ENCODE data around the gene RAPGEF5.

The RAPGEF5 gene

DNA sequence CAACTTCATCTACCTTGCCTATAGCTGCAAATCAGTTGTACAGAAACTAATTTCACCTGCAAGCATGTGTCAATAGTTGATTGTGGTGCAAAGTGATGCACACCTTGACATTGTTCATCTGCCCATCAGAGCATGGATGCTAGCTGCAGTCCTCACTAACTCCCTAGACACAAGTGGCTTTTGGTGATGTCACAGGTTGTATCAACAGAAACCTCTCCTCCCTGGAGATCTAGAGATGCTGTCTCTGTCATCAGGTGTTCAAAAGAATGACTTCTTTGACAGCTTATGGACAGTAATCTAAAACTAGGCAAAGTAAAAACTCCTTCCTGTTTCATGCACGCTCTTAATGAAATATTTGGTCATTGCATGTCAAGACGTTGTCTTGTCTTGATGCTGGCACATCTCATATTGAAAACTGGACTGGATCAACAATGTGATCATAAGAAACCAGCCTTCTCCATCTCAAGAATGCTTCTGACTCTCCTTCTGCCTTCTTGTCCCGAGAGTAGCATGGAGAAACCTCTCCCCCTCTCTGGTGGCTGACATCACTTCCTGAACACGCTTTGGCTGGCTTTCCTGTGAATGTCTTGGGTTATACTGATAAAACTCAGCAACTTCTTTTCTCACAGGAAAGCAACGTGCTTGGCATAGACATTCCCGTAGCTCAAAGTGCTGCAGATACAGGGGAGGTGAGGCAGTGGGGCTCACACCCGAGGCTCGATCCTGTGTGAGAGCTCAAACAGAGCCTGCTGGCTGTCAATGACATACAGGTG, 235.1 kb downstream of the RAPGEF5 start:
- peaks cover 6% of the 10 kb centered on the region for H3K36me3 Mint-ChIP-seq (ENCODE audit: low read depth)
- no peaks in the 10 kb centered on the region for H3K9me3 Mint-ChIP-seq
- H3K27ac Mint-ChIP-seq, result no peak overlapping the region
- H3K27me3 Mint-ChIP-seq (ENCODE audit: low read depth), result peaks cover 28% of the 10 kb centered on the region
- H3K4me3 Mint-ChIP-seq, result no peak overlapping the region
- H3K4me1 Mint-ChIP-seq, result peaks cover 7% of the 10 kb centered on the region
- TF ChIP-seq CTCF (IDR thresholded peaks at IDR 0.05; ENCODE audit: unreplicated experiment in 3 of 3), result no peak

- no peaks in the 10 kb centered on the region for H3K9me3 Mint-ChIP-seq
- no peak overlapping the region for H3K4me3 Mint-ChIP-seq
- peaks cover 6% of the 10 kb centered on the region for H3K36me3 Mint-ChIP-seq (ENCODE audit: low read depth)
- peaks cover 7% of the 10 kb centered on the region for H3K4me1 Mint-ChIP-seq
- peaks cover 28% of the 10 kb centered on the region for H3K27me3 Mint-ChIP-seq (ENCODE audit: low read depth)
- no peak for TF ChIP-seq CTCF (IDR thresholded peaks at IDR 0.05; ENCODE audit: unreplicated experiment in 3 of 3)
- no peak overlapping the region for H3K27ac Mint-ChIP-seq
Observed at GRCh38 chr7:22120391-22121053, 236.4 kb downstream of the RAPGEF5 start.

DNA sequence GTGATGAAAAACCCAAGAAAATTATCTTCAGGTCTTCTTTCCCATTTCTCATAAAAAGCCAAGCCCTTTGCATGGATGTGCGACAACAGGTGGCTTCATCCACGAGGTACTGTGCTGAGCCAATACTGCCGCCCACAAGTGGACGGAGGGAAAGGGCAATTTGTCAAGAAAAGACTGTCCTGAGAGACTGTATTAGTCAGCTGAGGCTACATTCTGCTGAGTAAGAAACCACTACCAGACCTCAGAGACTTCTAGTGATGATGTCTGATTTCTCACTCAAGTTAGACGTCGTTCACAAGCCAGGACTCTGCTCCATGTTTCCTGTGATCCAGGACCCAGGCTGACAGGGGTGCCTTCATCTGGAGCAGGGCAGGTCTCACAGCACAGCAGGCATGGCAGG, 239.7 kb downstream of the RAPGEF5 start:
- no peak overlapping the region for H3K4me3 Mint-ChIP-seq
- peaks cover 5% of the 10 kb centered on the region for H3K36me3 Mint-ChIP-seq (ENCODE audit: low read depth)
- no peak overlapping the region for H3K27ac Mint-ChIP-seq
- peaks cover 22% of the 10 kb centered on the region for H3K27me3 Mint-ChIP-seq (ENCODE audit: low read depth)
- no peaks in the 10 kb centered on the region for H3K9me3 Mint-ChIP-seq
- H3K4me1 Mint-ChIP-seq, result no peaks in the 10 kb centered on the region
- no peak for TF ChIP-seq CTCF (IDR thresholded peaks at IDR 0.05; ENCODE audit: unreplicated experiment in 3 of 3)

GRCh38 chr7:22116451-22117030, 240.4 kb downstream of the RAPGEF5 start:
- H3K9me3 Mint-ChIP-seq, result no peaks in the 10 kb centered on the region
- H3K36me3 Mint-ChIP-seq (ENCODE audit: low read depth), result no peaks in the 10 kb centered on the region
- peaks cover 18% of the 10 kb centered on the region for H3K27me3 Mint-ChIP-seq (ENCODE audit: low read depth)
- H3K4me3 Mint-ChIP-seq, result no peak overlapping the region
- no peaks in the 10 kb centered on the region for H3K4me1 Mint-ChIP-seq
- TF ChIP-seq CTCF (IDR thresholded peaks at IDR 0.05; ENCODE audit: unreplicated experiment in 3 of 3), result no peak
- no peak overlapping the region for H3K27ac Mint-ChIP-seq

- Mint-ChIP-seq H3K4me1 (no peaks in the 10 kb centered on the region), H3K27me3 (ENCODE audit: low read depth) (peaks cover 15% of the 10 kb centered on the region), H3K27ac (no peak overlapping the region), H3K4me3 (no peak overlapping the region), H3K36me3 (ENCODE audit: low read depth) (no peaks in the 10 kb centered on the region), H3K9me3 (no peaks in the 10 kb centered on the region)
- no peak for TF ChIP-seq CTCF (IDR thresholded peaks at IDR 0.05; ENCODE audit: unreplicated experiment in 3 of 3)
Observed at GRCh38 chr7:22115689-22116088, 241.3 kb downstream of the RAPGEF5 start.
